HCT116 (cell line): Measurements from ENCODE around the gene CALN1. TPM values are rescaled to one million over a fixed set of nuclear protein-coding genes. Genes with fewer than 3 reads are reported as not detected.

ENCODE experiments used
- ATAC-seq: fragments of 200-7000 bp; cut with Tn5 transposase; 2 replicates; pipeline ENCODE4 v1.9.1; 2020; ENCODE audit warnings: mild to moderate bottlenecking, moderate library complexity
- BruUV-seq: library from RNA; stranded (reverse); fragments of 400-500 nt; replicated peaks from 2 replicates; lab custom pipeline; 2021; lab: Mats Ljungman, UMichigan
- CTCF ChIA-PET: fragments of 300-600 bp; sonication (Branson Sonifier 250); formaldehyde crosslinking; loops from one replicate; lab custom pipeline; 2021; ENCODE audit warnings: antibody characterized with exemption; lab: Charles Lee
- POLR2A ChIA-PET: fragments of 300-600, 350-600 bp; sonication (Branson Sonifier 250); formaldehyde crosslinking; loops from one replicate; lab custom pipeline; 2021; ENCODE audit warnings: antibody characterized with exemption; lab: Charles Lee
- RAD21 ChIA-PET, 2 experiments: fragments of 300-600 bp; sonication (Branson Sonifier 250); formaldehyde crosslinking; loops; one replicate each; lab custom pipeline; 2023; ENCODE audit warnings: low total read pairs in 2 of 2; ENCODE audit not compliant: uncharacterized antibody in 2 of 2, unreplicated experiment in 2 of 2, low non-redundant PET in 1 of 2; lab: Charles Lee
- DNase-seq: peaks from one replicate; pipeline ENCODE4 v3.0.0-alpha.2; 2010; ENCODE audit warnings: low read depth, low spot score
- H2AFZ ChIP-seq: fragments of 200-600 bp; shearing (Covaris generic), sonication (generic); 2 replicates; pipeline ENCODE4 v1.6.1; 2017; ENCODE audit warnings: low read depth, mixed run types, mixed read lengths, antibody characterized with exemption, low read length; ENCODE audit not compliant: poor library complexity, severe bottlenecking
- H3K27ac ChIP-seq: 2 replicates; pipeline ENCODE4 v1.5.1; 2012; ENCODE audit warnings: low read depth, low read length
- H3K27me3 ChIP-seq: fragments of 200-600 bp; sonication (generic); 2 replicates; pipeline ENCODE4 v1.6.1; 2016; ENCODE audit warnings: mixed run types, low read length, mixed read lengths; ENCODE audit not compliant: insufficient read depth
- H3K36me3 ChIP-seq, 2 experiments: fragments of 200-500 bp in 1 of 2; fragments of 200-600 bp in 1 of 2; sonication (Bioruptor generic) in 1 of 2; sonication (generic) in 1 of 2; 2 replicates each; pipeline versions ENCODE4 v1.5.1 to v1.6.1; 2014 to 2016; ENCODE audit warnings: low read length in 2 of 2, inconsistent platforms in 1 of 2, mixed read lengths in 1 of 2, mixed run types in 1 of 2; ENCODE audit not compliant: insufficient read depth in 2 of 2, control insufficient read depth in 1 of 2
- H3K4me1 ChIP-seq, 2 experiments: fragments of 200-600 bp in 1 of 2; sonication (generic) in 1 of 2; 2 replicates each; pipeline versions ENCODE4 v1.5.1 to v1.6.1; 2012 to 2017; ENCODE audit warnings: low read length in 2 of 2, inconsistent platforms in 1 of 2, mild to moderate bottlenecking in 1 of 2, mixed read lengths in 1 of 2, mixed run types in 1 of 2, moderate library complexity in 1 of 2; ENCODE audit not compliant: insufficient read depth in 2 of 2, control insufficient read depth in 1 of 2
- H3K4me2 ChIP-seq: fragments of 200-600 bp; sonication (generic); 2 replicates; pipeline ENCODE4 v1.6.1; 2017; ENCODE audit warnings: mixed run types, low read length, mixed read lengths
- H3K4me3 ChIP-seq, 2 experiments: fragments of 200-600 bp in 1 of 2; sonication (generic) in 1 of 2; replicated peaks in 1 of 2; 2 replicates each; pipeline ENCODE4 v1.5.1; 2011 to 2016; ENCODE audit warnings: low read length in 2 of 2, control low read depth in 1 of 2, low read depth in 1 of 2, mild to moderate bottlenecking in 1 of 2, mixed read lengths in 1 of 2, mixed run types in 1 of 2
- H3K79me2 ChIP-seq: fragments of 200-600 bp; sonication (generic); 2 replicates; pipeline ENCODE4 v1.6.1; 2017; ENCODE audit warnings: mild to moderate bottlenecking, mixed run types, low read length, moderate library complexity, mixed read lengths; ENCODE audit not compliant: insufficient read depth
- H3K9ac ChIP-seq: fragments of 200-600 bp; sonication (generic); 2 replicates; pipeline ENCODE4 v1.6.1; 2016; ENCODE audit warnings: low read length, mixed read lengths
- H3K9me2 ChIP-seq: fragments of 200-600 bp; sonication (generic), shearing (Covaris generic); 2 replicates; pipeline ENCODE4 v1.6.1; 2017; ENCODE audit warnings: mixed run types, mild to moderate bottlenecking, moderate library complexity; ENCODE audit not compliant: insufficient read depth
- H3K9me3 ChIP-seq, 2 experiments: fragments of 200-500 bp in 1 of 2; fragments of 200-600 bp in 1 of 2; sonication (Bioruptor generic) in 1 of 2; sonication (generic) in 1 of 2; 2 replicates each; pipeline ENCODE4 v1.6.1; 2014 to 2017; ENCODE audit warnings: low read length in 2 of 2, mixed read lengths in 2 of 2, inconsistent platforms in 1 of 2, low read depth in 1 of 2, mild to moderate bottlenecking in 1 of 2, mixed run types in 1 of 2, moderate library complexity in 1 of 2; ENCODE audit not compliant: control insufficient read depth in 1 of 2, insufficient read depth in 1 of 2
- H4K20me1 ChIP-seq: fragments of 200-600 bp; sonication (generic), shearing (Covaris generic); 2 replicates; pipeline ENCODE4 v1.6.1; 2017; ENCODE audit warnings: mixed run types, mild to moderate bottlenecking, moderate library complexity; ENCODE audit not compliant: insufficient read depth
- CBX3 ChIP-seq: IDR thresholded peaks from 2 replicates; pipeline ENCODE4 v1.6.1; 2012; ENCODE audit warnings: low read depth
- CTCF ChIP-seq, 3 experiments: fragments of 200-600 bp in 1 of 3; sonication (generic) in 1 of 3; IDR thresholded peaks in 2 of 3; conservative IDR thresholded peaks in 1 of 3; 2 replicates each; pipeline ENCODE4 v1.5.1; 2012 to 2017; ENCODE audit warnings: low read depth in 2 of 3, low read length in 2 of 3, antibody characterized with exemption in 1 of 3, borderline replicate concordance in 1 of 3, control low read depth in 1 of 3, mild to moderate bottlenecking in 1 of 3, mixed read lengths in 1 of 3, mixed run types in 1 of 3, moderate library complexity in 1 of 3; ENCODE audit not compliant: insufficient read depth in 1 of 3
- EGR1 ChIP-seq: IDR thresholded peaks from 2 replicates; pipeline ENCODE4 v1.6.1; 2012; ENCODE audit warnings: low read depth
- POLR2A ChIP-seq: IDR thresholded peaks from 2 replicates; pipeline ENCODE4 v1.7.0; 2011; ENCODE audit warnings: borderline replicate concordance; ENCODE audit not compliant: insufficient read depth, insufficient read length; ENCODE audit errors: extremely low read depth
- POLR2AphosphoS5 ChIP-seq: IDR thresholded peaks from 2 replicates; pipeline ENCODE4 v1.6.1; 2011; ENCODE audit warnings: mild to moderate bottlenecking, low read depth, low read length, moderate library complexity
- RAD21 ChIP-seq: IDR thresholded peaks from 2 replicates; pipeline ENCODE4 v1.6.1; 2012; ENCODE audit warnings: low read depth, mild to moderate bottlenecking
- REST ChIP-seq: IDR thresholded peaks from 2 replicates; pipeline ENCODE4 v1.6.1; 2012; ENCODE audit warnings: low read depth
- SP1 ChIP-seq: IDR thresholded peaks from 2 replicates; pipeline ENCODE4 v1.6.1; 2012; ENCODE audit warnings: low read depth
- TCF7L2 ChIP-seq: IDR thresholded peaks from 2 replicates; pipeline ENCODE4 v1.7.0; 2011; ENCODE audit warnings: borderline replicate concordance, inconsistent platforms; ENCODE audit not compliant: insufficient read depth, insufficient read length; ENCODE audit errors: extremely low read depth
- YY1 ChIP-seq: IDR thresholded peaks from 2 replicates; pipeline ENCODE4 v1.6.1; 2011; ENCODE audit warnings: low read length, low read depth, moderate library complexity, mild to moderate bottlenecking; ENCODE audit not compliant: insufficient replicate concordance; ENCODE audit errors: extremely low read depth
- ZBTB33 ChIP-seq: IDR thresholded peaks from 2 replicates; pipeline ENCODE4 v1.6.1; 2011; ENCODE audit warnings: mild to moderate bottlenecking, low read length, moderate library complexity; ENCODE audit not compliant: insufficient replicate concordance; ENCODE audit errors: extremely low read depth
- intact Hi-C: fragments of 100-400 bp; cut with micrococcal nuclease; formaldehyde crosslinking; loops from 2 replicates; pipeline ENCODE4 v1.10.0; 2022
- total RNA-seq: library from RNA; stranded (reverse); gene quantifications from one replicate; pipeline ENCODE4 v1.2.1, GENCODE V29; 2021; ENCODE audit not compliant: unreplicated experiment

The CALN1 gene
- total RNA-seq, 1 experiment from 2014 or later = 0.17 TPM

- H3K4me2 ChIP-seq = no peak overlapping the region
- no peaks in the 10 kb centered on the region; a peak in 1 of 4 replicates for H3K9me3 ChIP-seq
- H4K20me1 ChIP-seq = no peaks in the 10 kb centered on the region
- H2AFZ ChIP-seq = no peak overlapping the region
- H3K9ac ChIP-seq = no peak overlapping the region
- TF ChIP-seq ZBTB33 (no peak), SP1 (no peak), TCF7L2 (no peak), CBX3 (no peak), RAD21 (no peak), POLR2AphosphoS5 (no peak), YY1 (no peak), EGR1 (no peak), POLR2A (no peak), REST (no peak), CTCF (IDR thresholded peaks at IDR 0.05 in 2 of 3, conservative IDR thresholded peaks at IDR 0.05 in 1 of 3; ENCODE audit: borderline replicate concordance in 1 of 3, insufficient read depth in 1 of 3, low read depth in 2 of 3, low read length in 2 of 3) (no peak)
- no peaks in the 10 kb centered on the region for H3K79me2 ChIP-seq
- intact Hi-C loops = no loop called here
- ATAC-seq (no peak), DNase-seq (no peak)
- H3K9me2 ChIP-seq = no peaks in the 10 kb centered on the region
- ChIA-PET RAD21 (no interaction called here), CTCF (no interaction called here), POLR2A (no interaction called here)
- H3K27ac ChIP-seq = no peak overlapping the region
- H3K4me3 ChIP-seq = no peak overlapping the region
- no peaks in the 10 kb centered on the region for H3K27me3 ChIP-seq
- H3K36me3 ChIP-seq = no peaks in the 10 kb centered on the region
- no TSS peak for BruUV-seq
- no peaks in the 10 kb centered on the region for H3K4me1 ChIP-seq
Observed at GRCh38 chr7:72222136-72222535, 190.0 kb downstream of the CALN1 start.
